Measurements from ENCODE around the gene UGT1A4.

The UGT1A4 gene

GRCh38 chr2:233795735-233796171 lies 77.2 kb downstream of the UGT1A4 start:
- peaks cover 13% of the 10 kb centered on the region for H3K27me3 Mint-ChIP-seq (ENCODE audit: low read depth)
- H3K36me3 Mint-ChIP-seq (ENCODE audit: low read depth): no peaks in the 10 kb centered on the region
- no peak for TF ChIP-seq CTCF (IDR thresholded peaks at IDR 0.05; ENCODE audit: unreplicated experiment in 3 of 3)
- H3K4me1 Mint-ChIP-seq: no peaks in the 10 kb centered on the region
- no peak overlapping the region for H3K4me3 Mint-ChIP-seq
- H3K9me3 Mint-ChIP-seq: peaks cover 4% of the 10 kb centered on the region
- no peak overlapping the region for H3K27ac Mint-ChIP-seq

- H3K4me3 Mint-ChIP-seq: no peak overlapping the region
- H3K27me3 Mint-ChIP-seq (ENCODE audit: low read depth): peaks cover 9% of the 10 kb centered on the region
- no peak for TF ChIP-seq CTCF (IDR thresholded peaks at IDR 0.05; ENCODE audit: unreplicated experiment in 3 of 3)
- H3K9me3 Mint-ChIP-seq: peaks cover 4% of the 10 kb centered on the region
- no peaks in the 10 kb centered on the region for H3K4me1 Mint-ChIP-seq
- no peak overlapping the region for H3K27ac Mint-ChIP-seq
- H3K36me3 Mint-ChIP-seq (ENCODE audit: low read depth): no peaks in the 10 kb centered on the region
Observed at GRCh38 chr2:233796254-233796653, 77.7 kb downstream of the UGT1A4 start.

GRCh38 chr2:233798335-233799086 lies 80.0 kb downstream of the UGT1A4 start:
- no peak for TF ChIP-seq CTCF (IDR thresholded peaks at IDR 0.05; ENCODE audit: unreplicated experiment in 3 of 3)
- Mint-ChIP-seq H3K9me3 (peaks cover 4% of the 10 kb centered on the region), H3K27me3 (ENCODE audit: low read depth) (peaks cover 16% of the 10 kb centered on the region)

DNA sequence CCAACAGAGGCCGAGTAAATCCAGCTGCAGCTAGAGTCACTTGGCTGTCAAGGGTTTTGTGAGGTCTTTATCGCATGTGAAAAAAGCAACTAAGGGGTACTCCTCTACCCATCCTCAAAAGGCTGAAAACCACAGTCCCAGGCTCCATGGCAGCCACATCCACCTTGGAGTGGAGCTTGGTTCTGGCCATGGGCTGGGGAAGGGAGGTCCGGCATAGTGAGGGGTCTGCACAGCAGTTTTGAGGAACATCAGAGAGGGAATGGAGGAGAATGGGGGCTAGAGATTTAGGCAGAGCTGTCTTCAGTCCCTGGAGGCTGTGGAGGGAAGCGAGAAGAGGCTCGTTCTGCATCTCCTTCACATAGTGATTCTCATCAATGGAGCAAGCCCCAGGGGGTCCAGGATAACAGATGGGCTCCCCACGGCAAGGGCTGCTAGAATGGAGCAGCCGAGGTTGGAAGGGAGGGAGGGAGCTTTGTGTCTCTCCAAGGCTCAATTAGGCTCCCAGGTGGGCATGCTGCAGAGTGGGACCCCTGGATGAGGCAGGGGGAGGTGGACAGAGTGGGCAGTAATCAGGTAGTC lies 80.6 kb downstream of the UGT1A4 start:
- Mint-ChIP-seq H3K4me3 (no peak overlapping the region), H3K27me3 (ENCODE audit: low read depth) (peaks cover 16% of the 10 kb centered on the region), H3K4me1 (no peaks in the 10 kb centered on the region), H3K36me3 (ENCODE audit: low read depth) (no peaks in the 10 kb centered on the region), H3K9me3 (peaks cover 4% of the 10 kb centered on the region), H3K27ac (no peak overlapping the region)
- TF ChIP-seq CTCF (IDR thresholded peaks at IDR 0.05; ENCODE audit: unreplicated experiment in 3 of 3): no peak

More at GRCh38 chr2:233798335-233799086, 80.0 kb downstream of the UGT1A4 start:
- Mint-ChIP-seq H3K27ac (no peak overlapping the region), H3K4me1 (no peaks in the 10 kb centered on the region), H3K4me3 (no peak overlapping the region), H3K36me3 (ENCODE audit: low read depth) (no peaks in the 10 kb centered on the region)

GRCh38 chr2:233799716-233800115 lies 81.2 kb downstream of the UGT1A4 start:
- Mint-ChIP-seq H3K9me3 (peaks cover 4% of the 10 kb centered on the region), H3K27ac (no peak overlapping the region), H3K36me3 (ENCODE audit: low read depth) (no peaks in the 10 kb centered on the region), H3K4me1 (no peaks in the 10 kb centered on the region), H3K4me3 (no peak overlapping the region), H3K27me3 (ENCODE audit: low read depth) (peaks cover 19% of the 10 kb centered on the region)
- TF ChIP-seq CTCF (IDR thresholded peaks at IDR 0.05; ENCODE audit: unreplicated experiment in 3 of 3): no peak

DNA sequence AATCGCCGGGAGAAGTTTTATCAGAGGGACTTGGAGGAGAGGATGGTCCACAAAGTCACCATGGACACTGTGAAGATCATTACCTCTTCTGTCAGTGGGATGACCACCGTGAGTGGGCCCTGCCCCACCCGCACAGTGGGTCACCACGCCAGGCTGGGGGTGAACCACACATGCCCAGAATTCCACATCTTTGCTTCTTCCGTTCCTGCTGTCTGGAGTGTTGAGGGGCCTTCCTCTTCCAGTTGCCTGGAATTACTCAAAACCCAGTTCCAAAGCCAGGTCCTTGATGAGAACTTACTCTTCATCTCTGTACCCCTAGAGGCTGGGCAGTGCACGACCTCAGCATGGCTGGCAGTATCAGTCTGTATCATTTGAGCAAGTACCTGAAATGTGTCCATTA lies 81.7 kb downstream of the UGT1A4 start:
- no peak overlapping the region for H3K27ac Mint-ChIP-seq
- no peak overlapping the region for H3K4me3 Mint-ChIP-seq
- no peak for TF ChIP-seq CTCF (IDR thresholded peaks at IDR 0.05; ENCODE audit: unreplicated experiment in 3 of 3)
- H3K36me3 Mint-ChIP-seq (ENCODE audit: low read depth): no peaks in the 10 kb centered on the region
- H3K4me1 Mint-ChIP-seq: no peaks in the 10 kb centered on the region
- H3K27me3 Mint-ChIP-seq (ENCODE audit: low read depth): peaks cover 17% of the 10 kb centered on the region
- peaks cover 4% of the 10 kb centered on the region for H3K9me3 Mint-ChIP-seq

All from nephron (organoid).